ENCODE measurements around the gene LTBP4.
"Not testable (repeated sequence)": the region's sequence is repeated elsewhere in the genome, so short reads cannot be mapped to it uniquely, and the experiment has no call there.

Gene LTBP4

DNA sequence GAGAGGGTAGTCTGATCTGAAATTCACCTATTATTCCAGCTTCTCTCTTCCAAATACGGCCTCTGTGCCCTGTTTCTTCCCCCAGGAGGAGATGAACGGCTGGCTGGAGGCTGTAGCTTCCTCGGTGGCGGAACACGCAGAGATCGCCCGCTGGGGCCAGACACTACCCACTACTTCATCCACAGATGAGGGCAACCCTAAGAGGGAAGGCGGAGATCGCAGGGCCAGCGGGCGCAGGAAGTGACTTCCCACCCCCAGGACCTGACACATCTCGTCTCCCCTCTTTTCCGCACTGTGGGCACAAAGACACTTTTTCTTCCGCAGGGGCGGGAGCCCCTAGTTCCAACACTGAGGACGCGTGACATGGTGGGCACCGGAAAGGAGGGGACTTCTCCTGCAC lies 25.8 kb upstream of the LTBP4 start:
- DNase-seq (ENCODE audit: low read depth), result no peak

DNA sequence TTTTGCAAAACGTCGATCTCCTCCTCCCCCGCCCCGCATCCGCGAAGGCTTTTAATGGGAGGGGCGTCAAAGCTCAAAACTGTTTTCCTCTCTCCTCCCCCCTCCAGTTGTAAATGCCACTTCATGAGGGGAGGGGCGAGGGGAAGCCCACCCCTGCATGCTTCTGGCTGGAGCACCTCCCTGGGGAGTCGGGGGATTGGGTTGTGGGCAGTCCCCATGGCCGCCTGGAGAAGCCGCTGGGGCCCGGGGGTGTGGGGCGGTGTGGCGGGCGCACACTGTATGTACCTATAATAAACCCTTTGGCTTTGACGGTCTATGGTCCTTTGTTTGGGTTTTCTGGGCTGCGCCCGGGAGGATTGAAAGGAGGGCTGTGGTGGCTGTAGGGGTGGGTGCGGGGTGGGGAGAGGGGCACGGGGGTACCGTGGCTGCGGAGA lies 25.0 kb upstream of the LTBP4 start:
- DNase-seq (ENCODE audit: low read depth), result no peak

DNA sequence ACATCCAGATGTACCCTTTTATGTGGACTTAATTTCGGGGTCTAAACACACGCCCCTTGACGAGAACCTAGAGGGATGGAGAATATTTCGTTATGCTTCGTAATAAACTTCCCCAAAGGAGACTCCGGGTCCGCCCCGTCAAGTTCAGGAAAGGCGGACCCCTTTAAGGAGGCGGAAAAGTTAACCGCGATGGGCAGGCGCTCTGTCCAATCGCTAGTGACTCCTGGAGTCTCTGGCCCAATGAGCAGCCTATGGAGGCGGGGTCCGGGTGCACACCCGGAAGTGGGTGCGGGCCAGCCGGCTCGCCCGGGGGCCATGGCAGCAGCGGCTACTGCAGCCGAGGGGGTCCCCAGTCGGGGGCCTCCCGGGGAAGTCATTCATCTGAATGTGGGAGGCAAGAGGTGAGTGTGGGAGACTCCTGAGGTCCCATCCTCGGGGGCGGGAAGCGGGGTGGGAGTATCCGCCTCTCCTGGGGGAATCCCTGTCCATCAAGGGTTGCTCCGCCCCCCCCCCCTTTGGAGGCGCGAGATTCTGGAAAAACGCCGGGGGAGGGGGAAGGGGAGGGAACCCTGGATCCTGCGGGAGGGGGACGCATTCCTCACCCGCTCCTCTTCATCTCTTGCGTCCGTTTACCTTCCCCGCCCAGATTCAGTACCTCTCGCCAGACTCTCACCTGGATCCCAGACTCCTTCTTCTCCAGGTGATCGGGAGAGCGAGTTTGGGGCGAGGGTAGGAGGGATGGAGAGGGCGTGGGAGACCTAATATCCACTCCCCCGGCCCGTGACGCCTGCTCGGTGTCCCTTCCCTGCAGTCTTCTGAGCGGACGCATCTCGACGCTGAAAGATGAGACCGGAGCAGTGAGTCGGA lies 24.4 kb upstream of the LTBP4 start, which contains the start of gene SHKBP1:
TSS of gene SHKBP1 (plus strand) at position 289 of the 867 bp plus-strand sequence. CDS start at position 316, 27 bp downstream.
- peak; percentile 85 for DNase-seq (ENCODE audit: low read depth)

DNA sequence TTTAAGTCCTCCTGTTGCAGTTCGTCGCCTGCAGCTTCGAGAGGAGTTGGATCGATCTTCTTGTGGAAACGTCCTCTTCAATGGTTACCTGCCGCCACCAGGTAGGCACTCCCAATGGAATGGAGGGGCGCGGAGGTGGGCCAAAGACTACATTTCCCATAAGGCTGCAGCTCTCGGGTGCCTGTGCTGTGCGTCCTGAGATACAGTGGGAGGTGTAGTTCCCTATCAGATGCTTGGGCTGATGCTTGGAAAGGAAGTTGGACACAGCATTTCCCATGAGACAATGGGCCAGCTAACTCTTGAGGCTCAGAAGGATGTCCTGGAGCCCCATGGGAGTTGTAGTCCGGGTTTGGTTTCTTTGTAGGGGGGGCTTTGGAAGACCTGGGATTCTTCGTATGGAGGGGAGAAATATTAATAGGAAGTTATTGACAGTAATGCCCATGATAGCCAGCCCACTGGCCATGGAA lies 22.7 kb upstream of the LTBP4 start:
- no peak for DNase-seq (ENCODE audit: low read depth)

DNA sequence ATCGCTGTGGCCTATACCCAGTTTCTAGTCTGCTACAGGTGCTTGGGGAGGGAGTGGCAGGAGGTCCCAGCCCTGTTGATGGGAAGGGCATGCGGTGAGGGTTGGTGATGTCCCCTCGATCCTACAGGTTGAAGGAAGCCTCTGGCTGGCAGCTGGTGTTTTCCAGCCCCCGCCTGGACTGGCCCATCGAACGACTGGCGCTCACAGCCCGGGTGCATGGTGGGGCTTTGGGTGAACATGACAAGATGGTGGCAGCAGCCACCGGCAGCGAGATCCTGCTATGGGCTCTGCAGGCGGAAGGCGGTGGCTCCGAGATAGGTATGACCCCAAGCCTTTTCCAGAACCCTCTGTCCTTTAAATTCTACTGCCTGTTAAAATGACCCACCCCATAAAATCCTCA lies 20.6 kb upstream of the LTBP4 start:
- no peak for DNase-seq (ENCODE audit: low read depth)

DNA sequence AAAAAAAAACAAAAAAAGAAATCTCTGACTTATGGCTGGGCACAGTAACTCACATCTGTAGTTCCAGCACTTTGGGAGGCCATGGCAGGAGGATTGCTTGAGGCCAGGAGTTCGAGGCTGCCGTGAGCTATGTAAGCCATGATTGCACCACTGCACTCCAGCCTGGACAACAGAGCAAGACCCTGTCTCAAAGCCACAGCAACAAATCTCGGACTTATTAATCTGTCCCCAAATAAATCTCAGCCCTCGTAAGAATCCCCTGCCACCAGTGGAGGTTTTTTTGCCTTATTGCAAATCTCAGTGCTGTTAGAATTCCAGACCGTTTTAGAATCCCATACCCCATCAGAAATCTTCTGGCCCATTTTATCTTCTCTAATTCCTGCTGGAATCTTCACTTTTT lies 19.6 kb upstream of the LTBP4 start:
- no peak for DNase-seq (ENCODE audit: low read depth)

DNA sequence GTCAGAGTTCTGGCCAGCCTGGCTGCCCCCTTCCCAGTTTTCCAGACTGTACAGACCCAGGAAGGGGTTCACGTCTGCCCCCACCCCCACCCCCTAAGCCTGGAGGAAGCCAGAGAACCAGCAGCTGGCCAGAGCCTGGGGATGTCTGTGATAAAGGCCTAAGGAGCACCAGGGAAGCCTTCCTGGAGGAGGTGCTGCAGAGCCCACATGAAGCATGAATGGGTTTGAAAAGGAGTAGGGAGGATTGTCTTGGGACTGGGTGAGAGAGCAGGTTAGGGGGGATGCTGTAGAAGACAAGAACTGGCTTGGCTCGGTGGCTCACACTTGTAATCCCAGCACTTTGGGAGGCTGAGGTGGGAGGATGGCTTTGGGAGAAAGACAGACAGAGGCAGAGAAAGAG lies 18.7 kb upstream of the LTBP4 start:
- DNase-seq (ENCODE audit: low read depth), result no peak

DNA sequence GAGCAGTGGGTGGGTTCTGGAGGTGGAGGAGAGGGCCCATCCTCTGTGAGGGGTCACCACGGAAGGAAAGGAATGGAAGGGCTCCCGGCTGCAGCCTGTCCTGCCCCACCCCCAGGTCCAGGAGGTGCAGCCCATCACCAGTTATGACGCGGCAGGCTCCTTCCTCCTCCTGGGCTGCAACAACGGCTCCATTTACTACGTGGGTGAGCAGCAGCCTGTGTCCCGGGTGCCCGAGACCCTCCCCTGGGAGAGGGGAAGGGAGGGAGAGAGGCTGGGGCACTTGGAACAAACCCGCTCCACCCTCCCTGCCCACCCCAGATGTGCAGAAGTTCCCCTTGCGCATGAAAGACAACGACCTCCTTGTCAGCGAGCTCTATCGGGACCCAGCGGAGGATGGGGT lies 17.9 kb upstream of the LTBP4 start:
- DNase-seq (ENCODE audit: low read depth), result no peak

DNA sequence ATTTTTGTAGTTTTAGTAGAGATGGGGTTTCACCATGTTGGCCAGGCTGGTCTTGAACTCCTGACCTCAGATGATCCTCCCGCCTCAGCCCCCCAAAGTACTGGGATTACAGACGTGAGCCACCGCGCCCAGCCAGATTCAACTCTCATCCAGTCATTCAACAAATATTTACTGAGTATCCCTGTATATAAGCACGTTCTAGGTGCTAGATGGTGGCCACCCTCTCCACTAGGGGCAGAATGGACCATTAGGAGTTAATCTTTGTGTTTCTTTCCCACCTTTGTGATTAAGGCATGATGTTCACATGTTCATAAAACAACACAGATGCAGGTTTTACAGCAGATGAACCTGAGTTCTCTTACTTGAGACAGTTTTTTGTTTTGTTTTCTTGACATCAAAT lies 17.2 kb upstream of the LTBP4 start:
- DNase-seq (ENCODE audit: low read depth), result no peak

DNA sequence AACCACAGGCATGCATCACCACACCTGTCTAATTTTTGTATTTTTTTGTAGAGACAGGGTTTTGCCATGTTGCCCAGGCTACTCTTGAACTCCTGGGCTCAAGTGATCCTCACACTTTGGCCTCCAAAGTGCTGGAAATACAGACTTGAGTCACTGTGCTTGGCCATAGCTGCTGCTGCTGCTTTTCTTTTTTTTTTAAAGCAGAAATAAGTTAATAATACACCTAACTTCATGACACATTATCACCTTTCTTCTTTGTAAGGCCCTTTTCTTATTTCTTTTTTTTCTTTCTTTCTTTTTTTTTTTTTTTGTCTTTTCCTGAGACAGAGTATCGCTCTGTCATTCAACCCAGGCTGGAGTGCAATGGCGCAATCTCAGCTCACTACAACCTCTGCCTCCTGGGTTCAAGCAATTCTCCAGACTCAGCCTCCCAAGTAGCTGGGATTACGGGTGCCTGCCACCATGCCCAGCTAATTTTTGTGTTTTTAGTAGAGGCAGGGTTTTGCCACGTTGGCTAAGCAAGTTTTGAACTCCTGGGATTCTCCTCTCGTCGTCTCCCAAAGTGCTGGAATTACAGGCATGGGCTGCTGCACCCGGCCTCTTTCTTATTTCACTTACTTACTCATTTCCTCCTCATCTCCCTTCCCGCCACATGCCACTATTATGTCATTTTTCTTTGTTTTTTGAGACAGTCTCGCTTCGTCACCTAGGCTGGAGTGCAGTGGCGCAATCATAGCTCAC lies 15.8 kb upstream of the LTBP4 start:
- peak; percentile 82 for DNase-seq (ENCODE audit: low read depth)

DNA sequence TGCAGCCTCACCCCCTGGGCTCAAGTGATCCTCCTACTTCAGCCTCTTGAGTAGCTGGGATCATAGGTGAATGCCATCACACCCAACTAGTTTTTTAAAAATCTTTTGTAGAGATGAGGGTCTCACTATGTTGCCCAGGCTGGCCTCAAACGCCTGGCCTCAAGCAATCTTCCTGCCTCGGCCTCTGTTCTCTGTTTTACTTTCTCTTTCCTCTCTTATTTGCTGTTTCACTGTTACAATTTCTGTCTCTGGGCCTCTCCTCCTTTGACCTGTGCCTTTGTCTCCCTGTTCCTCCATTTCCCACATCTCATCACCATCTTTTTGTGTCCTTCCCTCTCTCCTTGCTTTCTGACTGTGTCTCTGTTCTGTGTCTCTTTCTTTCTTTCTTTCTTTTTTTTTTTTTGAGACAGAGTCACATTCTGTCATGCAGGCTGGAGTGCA lies 15.2 kb upstream of the LTBP4 start:
- no peak for DNase-seq (ENCODE audit: low read depth)

DNA sequence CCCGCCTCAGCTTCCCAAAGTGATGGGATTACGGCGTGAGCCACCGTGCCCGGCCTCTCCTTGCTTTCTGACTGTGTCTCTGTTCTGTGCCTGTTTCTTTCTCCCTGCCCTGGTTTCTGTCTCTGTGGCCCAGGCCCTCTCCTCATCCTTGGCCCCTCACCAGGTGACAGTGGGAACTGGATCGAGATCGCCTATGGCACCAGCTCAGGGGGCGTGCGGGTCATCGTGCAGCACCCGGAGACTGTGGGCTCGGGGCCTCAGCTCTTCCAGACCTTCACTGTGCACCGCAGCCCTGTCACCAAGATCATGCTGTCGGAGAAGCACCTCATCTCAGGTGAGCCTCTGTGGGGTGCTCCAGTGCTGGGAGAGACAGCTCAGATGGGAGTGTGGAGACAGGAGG lies 14.6 kb upstream of the LTBP4 start:
- no peak for DNase-seq (ENCODE audit: low read depth)

DNA sequence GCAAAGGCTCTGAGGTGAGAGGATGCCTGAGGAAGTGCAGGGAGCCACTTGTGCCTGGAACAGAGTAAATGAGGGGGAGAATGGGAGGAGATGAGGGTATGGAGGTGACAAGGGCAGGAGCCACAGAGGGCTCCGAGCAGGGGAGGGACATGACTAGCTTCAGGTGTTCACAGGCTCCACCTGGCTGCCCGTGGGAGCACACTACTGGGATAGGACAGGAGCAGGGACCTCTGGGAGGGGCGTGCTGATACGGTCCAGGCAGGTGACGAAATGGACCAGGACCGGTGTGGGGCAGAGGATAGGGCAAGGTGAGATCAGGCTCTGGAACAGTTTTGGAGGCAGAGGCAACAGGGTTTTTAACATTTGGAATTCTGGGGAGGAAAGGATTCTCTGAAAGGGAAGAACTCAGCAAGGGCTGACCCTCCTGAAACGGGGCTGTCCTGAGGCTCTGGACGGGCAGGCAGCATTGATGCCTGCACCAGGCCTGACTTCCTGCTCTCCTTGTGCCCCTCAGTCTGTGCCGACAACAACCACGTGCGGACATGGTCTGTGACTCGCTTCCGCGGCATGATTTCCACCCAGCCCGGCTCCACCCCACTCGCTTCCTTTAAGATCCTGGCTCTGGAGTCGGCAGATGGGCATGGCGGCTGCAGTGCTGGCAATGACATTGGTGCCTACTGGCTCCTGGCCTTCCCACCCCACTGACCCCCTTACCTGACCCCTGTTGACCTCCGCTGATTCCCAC lies 12.9 kb upstream of the LTBP4 start:
- no peak for DNase-seq (ENCODE audit: low read depth)

DNA sequence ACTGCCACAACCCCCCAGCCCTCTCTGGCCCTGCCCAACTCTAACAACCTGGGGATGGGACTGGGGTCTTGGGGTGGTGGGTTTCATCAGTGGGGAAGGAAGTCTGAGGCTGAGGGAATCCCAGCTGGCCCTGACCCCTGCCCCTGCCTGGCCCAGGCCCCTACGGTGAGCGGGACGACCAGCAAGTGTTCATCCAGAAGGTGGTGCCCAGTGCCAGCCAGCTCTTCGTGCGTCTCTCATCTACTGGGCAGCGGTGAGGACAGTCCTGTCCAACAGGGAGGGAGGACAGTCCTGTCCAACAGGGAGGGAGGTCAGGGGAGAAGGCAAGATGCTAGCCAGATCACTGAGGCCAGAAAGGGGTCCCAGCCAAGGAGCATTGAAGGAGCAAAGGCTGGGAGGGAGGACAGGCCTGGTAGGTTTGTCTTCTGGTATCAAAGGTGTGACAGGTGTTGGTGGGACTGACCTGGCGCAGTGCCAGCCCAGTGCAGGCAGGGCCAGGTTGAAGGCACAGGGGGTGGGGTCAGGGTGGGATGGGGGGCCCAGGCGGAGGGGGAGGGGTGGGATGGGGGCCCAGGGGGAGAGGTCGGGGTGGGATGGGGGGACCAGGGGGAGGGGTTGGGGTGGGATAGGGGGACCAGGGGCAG lies 12.1 kb upstream of the LTBP4 start:
- DNase-seq (ENCODE audit: low read depth), result no peak

DNA sequence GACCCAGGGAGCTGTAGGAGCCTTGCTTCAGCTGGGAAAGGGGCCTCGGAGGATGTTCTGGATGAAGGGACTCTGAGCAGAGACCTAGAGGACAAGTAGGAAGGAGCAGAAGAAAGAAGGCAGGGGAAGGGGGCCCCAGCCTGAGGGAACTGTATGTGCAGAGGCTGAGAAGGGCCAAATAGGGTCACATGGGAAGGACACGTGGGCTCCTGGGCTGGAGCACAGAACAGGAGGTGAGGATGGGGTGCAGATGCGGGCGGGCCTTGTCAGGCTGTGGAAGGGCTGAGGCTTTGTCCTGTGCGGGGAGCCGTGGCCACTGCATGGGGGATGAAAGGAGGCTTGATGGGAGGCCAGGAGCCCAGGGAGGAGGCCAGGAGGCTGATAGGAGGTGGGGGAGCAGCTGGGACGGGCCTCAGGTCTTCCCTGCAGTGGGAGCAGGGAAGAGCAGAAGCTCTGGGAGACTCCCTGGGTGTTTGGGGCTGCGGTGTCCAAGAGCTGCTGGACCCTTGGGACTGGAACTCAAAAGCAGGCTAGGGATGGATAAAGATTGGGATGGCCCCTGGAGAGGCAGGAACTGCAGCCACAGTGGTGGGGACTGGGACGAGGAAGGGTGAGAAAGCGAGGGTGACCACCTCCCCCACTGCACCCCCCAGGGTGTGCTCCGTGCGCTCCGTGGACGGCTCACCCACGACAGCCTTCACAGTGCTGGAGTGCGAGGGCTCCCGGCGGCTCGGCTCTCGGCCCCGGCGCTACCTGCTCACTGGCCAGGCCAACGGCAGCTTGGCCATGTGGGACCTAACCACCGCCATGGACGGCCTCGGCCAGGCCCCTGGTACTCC lies 11.4 kb upstream of the LTBP4 start:
- no peak for DNase-seq (ENCODE audit: low read depth)

DNA sequence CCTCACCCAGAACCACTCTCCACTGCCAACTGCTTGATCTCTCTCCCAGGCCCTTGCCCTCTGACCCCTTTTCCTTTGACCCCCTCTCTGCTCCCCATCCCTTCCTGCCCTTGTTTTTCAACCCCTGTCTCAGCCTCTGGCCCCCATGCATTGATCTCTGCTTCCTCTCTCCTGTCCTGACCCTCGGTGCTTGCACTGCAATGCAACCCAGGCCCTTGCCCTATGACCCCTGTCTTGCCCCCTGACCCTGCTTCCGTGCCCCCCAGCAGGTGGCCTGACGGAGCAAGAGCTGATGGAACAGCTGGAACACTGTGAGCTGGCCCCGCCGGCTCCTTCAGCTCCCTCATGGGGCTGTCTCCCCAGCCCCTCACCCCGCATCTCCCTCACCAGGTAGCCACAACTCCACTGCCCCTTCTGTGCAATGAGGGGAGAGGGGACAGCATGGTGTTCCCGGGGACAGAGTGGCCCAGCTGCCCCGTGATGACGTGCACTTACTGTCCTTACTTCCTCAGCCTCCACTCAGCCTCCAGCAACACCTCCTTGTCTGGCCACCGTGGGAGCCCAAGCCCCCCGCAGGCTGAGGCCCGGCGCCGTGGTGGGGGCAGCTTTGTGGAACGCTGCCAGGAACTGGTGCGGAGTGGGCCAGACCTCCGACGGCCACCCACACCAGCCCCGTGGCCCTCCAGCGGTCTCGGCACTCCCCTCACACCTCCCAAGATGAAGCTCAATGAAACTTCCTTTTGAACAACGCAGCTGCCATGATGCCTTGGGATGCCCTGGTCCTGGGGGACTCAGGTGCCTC lies 10.5 kb upstream of the LTBP4 start:
- no peak for DNase-seq (ENCODE audit: low read depth)

DNA sequence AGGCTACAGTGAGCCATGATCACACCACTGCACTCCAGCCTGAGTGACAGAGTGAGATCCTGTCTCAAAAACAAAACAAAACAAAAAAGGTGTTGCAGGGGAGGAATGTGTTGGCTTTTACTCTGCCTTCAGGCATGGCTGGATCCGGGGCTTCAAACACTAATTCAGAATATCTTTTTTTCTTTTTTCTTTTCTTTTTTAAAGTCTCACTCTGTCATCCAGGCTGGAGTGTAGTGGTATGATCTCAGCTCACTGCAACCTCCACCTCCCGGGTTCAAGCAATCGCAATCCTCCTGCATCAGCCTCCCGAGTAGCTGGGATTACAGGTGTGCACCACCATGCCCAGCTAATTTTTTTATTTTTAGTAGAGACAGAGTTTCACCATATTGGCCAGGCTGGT lies 9.4 kb upstream of the LTBP4 start:
- not testable (repeated sequence) for DNase-seq (ENCODE audit: low read depth)

DNA sequence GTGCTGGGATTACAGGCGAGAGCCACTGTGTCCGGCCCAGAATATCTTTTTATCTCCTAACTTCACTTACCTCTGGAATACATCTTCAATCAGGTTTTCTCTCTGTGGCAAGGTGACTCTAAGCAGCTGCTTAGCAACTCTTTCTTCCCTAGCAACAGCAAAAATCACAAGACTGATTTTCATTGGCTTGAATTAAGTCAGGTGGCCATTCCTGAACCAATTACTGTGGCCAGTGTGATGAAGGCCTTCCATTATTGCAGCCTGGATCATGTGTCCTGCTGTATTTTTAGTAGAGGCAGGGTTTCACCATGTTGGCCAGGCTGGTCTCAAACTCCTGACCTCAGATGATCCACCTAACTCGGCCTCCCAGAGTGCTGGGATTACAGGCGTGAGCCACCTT lies 9.0 kb upstream of the LTBP4 start:
- no peak for DNase-seq (ENCODE audit: low read depth)

DNA sequence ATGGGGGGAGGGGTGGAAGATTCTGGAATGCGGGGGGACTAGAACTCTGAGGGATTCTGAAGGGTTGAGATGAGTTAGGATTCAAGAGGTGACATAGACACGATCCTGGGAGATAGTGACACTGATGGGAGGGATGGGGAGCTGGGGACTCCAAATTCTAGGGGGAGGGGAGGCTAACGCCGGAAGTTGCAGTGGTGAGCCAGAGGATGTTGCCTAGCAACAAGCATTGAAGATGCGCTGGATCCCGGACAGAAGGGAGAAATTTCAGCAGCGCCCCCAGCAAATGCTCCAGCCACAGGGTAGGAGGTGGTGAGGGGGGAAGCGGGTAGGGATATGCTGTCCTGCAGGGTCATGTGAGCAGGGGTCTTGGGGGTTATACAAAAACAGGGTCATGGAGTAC lies 6.9 kb upstream of the LTBP4 start:
- no peak for DNase-seq (ENCODE audit: low read depth)

DNA sequence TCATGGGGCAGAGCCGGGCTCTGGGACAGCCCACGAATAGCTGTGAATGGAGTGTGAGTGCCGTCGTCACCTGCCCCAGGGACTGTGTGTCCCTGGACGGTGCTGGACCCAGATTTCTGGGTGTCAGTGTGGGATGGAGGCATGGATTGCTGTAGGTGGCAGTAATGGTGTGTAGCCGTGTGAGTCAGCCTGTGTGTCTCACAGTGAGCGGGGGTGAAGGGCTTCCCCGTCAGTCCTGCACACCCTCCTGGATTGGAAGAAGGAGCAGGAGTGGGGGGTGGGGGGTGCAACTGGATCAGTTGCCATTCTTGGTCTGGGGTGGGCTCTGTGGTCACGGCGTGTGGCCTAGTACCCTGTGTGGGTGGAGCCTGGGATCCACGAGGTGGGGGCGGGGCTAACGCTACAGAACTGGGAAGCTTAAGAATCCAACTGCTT lies 6.5 kb upstream of the LTBP4 start:
- DNase-seq (ENCODE audit: low read depth), result no peak
